GM23338 (cell line): ENCODE data around the gene MYO5B. TPM values are rescaled to one million over a fixed set of nuclear protein-coding genes. Genes with fewer than 3 reads are reported as not detected.

ENCODE experiments used
- CREB1 ChIP-seq: fragments of 250-450 bp; sonication (Bioruptor Pico); IDR thresholded peaks from 2 replicates; pipeline ENCODE4 v1.5.0; 2020; ENCODE audit warnings: low read depth, mild to moderate bottlenecking, moderate library complexity
- EZH2 ChIP-seq: fragments of 200-600 bp; sonication (generic); IDR thresholded peaks from one replicate; pipeline ENCODE4 v1.8.0; 2017; ENCODE audit warnings: antibody characterized with exemption, mild to moderate bottlenecking, low read depth; ENCODE audit not compliant: unreplicated experiment
- EZH2phosphoT487 ChIP-seq: fragments of 200-600 bp; sonication (generic); IDR thresholded peaks from one replicate; pipeline ENCODE4 v1.8.1; 2018; ENCODE audit warnings: antibody characterized with exemption; ENCODE audit not compliant: unreplicated experiment
- JUNB ChIP-seq: IDR thresholded peaks from one replicate; pipeline ENCODE4 v1.6.1; 2016; ENCODE audit warnings: antibody characterized with exemption; ENCODE audit not compliant: unreplicated experiment
- NANOG ChIP-seq: IDR thresholded peaks from 2 replicates; pipeline ENCODE4 v1.6.1; 2016; ENCODE audit warnings: antibody characterized with exemption, borderline replicate concordance
- POLR2AphosphoS5 ChIP-seq: IDR thresholded peaks from 2 replicates; pipeline ENCODE4 v1.6.1; 2016; ENCODE audit warnings: antibody characterized with exemption, low read depth
- STAT1 ChIP-seq: IDR thresholded peaks from one replicate; pipeline ENCODE4 v1.6.1; 2016; ENCODE audit warnings: antibody characterized with exemption; ENCODE audit not compliant: unreplicated experiment
- ZNF114 ChIP-seq: fragments of 250-450 bp; sonication (Bioruptor Pico); IDR thresholded peaks from 2 replicates; pipeline ENCODE4 v1.5.0; 2020; ENCODE audit warnings: mild to moderate bottlenecking, moderate library complexity
- ZNF331 ChIP-seq: fragments of 250-450 bp; sonication (Bioruptor Pico); IDR thresholded peaks from 2 replicates; pipeline ENCODE4 v1.5.0; 2020; ENCODE audit warnings: low read depth, mild to moderate bottlenecking, moderate library complexity
- ZNF462 ChIP-seq: fragments of 250-450 bp; sonication (Bioruptor Pico); IDR thresholded peaks from 2 replicates; pipeline ENCODE4 v1.5.0; 2020; ENCODE audit warnings: mild to moderate bottlenecking, moderate library complexity
- polyA plus RNA-seq: library from polyadenylated mRNA; unstranded; fragments of >200 nt; fragmentation: Nextera tagmentation; extraction: Ambion mirVana; gene quantifications from 2 replicates; pipeline ENCODE4 v1.2.1, GENCODE V29; 2016
- total RNA-seq: library from RNA; depleted of rRNA; stranded (reverse); fragments of >200 nt; shearing (Covaris generic); gene quantifications from 2 replicates; pipeline ENCODE4 v1.2.3, GENCODE V29; 2014
- TF ChIP-seq, protein P1 (sequence below), 2 experiments: fragments of 200-600 bp in 1 of 2; sonication (generic) in 1 of 2; conservative IDR thresholded peaks; 2 replicates each; pipeline versions ENCODE4 v1.5.1 to v1.6.1; 2016 to 2017; ENCODE audit warnings: antibody characterized with exemption in 2 of 2, low read depth in 2 of 2, mild to moderate bottlenecking in 2 of 2, moderate library complexity in 1 of 2
- TF ChIP-seq, protein P2 (sequence below): IDR thresholded peaks from 2 replicates; pipeline ENCODE4 v1.6.1; 2016; ENCODE audit warnings: antibody characterized with exemption

Gene MYO5B
- total and polyA plus RNA-seq, 2 experiments from 2014 or later, result 3.2 to 19.1 TPM

- TF ChIP-seq ZNF462 (CRISPR knock-in tag) (no peak), ZNF331 (CRISPR knock-in tag) (no peak), EZH2 (no peak), EZH2phosphoT487 (no peak), JUNB (no peak), CREB1 (CRISPR knock-in tag) (no peak), NANOG (no peak), ZNF114 (CRISPR knock-in tag) (no peak), POLR2AphosphoS5 (no peak), STAT1 (no peak)
- TF ChIP-seq, protein P1, sequence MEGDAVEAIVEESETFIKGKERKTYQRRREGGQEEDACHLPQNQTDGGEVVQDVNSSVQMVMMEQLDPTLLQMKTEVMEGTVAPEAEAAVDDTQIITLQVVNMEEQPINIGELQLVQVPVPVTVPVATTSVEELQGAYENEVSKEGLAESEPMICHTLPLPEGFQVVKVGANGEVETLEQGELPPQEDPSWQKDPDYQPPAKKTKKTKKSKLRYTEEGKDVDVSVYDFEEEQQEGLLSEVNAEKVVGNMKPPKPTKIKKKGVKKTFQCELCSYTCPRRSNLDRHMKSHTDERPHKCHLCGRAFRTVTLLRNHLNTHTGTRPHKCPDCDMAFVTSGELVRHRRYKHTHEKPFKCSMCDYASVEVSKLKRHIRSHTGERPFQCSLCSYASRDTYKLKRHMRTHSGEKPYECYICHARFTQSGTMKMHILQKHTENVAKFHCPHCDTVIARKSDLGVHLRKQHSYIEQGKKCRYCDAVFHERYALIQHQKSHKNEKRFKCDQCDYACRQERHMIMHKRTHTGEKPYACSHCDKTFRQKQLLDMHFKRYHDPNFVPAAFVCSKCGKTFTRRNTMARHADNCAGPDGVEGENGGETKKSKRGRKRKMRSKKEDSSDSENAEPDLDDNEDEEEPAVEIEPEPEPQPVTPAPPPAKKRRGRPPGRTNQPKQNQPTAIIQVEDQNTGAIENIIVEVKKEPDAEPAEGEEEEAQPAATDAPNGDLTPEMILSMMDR (conservative IDR thresholded peaks at IDR 0.05; ENCODE audit: low read depth in 2 of 2), result no peak
- TF ChIP-seq, protein P2, sequence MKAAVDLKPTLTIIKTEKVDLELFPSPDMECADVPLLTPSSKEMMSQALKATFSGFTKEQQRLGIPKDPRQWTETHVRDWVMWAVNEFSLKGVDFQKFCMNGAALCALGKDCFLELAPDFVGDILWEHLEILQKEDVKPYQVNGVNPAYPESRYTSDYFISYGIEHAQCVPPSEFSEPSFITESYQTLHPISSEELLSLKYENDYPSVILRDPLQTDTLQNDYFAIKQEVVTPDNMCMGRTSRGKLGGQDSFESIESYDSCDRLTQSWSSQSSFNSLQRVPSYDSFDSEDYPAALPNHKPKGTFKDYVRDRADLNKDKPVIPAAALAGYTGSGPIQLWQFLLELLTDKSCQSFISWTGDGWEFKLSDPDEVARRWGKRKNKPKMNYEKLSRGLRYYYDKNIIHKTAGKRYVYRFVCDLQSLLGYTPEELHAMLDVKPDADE, result no peak
Measured at GRCh38 chr18:50163505-50163904, 31.4 kb downstream of the MYO5B start (continued).
